ENCODE data around the gene NDUFAF2.

The NDUFAF2 gene

DNA sequence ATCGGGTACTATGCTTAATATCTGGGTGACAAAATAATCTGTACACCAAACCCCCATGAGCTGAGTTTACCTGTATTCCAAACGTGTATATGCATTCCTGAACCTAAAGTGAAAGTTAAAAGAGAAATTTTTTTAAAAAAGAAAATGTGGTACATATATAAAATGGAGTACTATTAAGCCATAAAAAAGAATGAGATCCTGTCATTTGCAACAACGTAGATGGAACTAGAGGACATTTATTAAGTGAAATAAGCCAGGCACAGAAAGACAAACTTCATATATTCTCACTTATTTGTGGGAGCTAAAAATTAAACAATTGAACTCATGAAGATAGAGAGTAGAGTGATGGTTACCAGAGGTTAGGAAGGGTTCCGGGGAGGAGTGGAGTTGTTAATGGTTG, 44.8 kb downstream of the NDUFAF2 start:
- Histone ChIP-seq H3K4me1 (ENCODE audit: low read length) (0 out of 2 replicates have a peak, but pooled peaks cover 2% of the 10 kb centered on the region), H3K27ac (ENCODE audit: low read length) (no peak overlapping the region), H3K36me3 (replicated peaks; ENCODE audit: low read depth, low read length) (peaks cover 12% of the 10 kb centered on the region), H2AFZ (ENCODE audit: low read depth, low read length) (no peak overlapping the region), H3K9me3 (ENCODE audit: insufficient read depth, low read length) (no peaks in the 10 kb centered on the region), H3K4me3 (ENCODE audit: low read length) (no peak overlapping the region), H3K27me3 (ENCODE audit: low read depth, low read length) (no peaks in the 10 kb centered on the region), H4K20me1 (ENCODE audit: insufficient read depth, low read length) (no peaks in the 10 kb centered on the region), H3K79me2 (ENCODE audit: low read length) (no peaks in the 10 kb centered on the region), H3K9ac (ENCODE audit: low read length) (no peak overlapping the region), H3K4me2 (ENCODE audit: low read length) (no peak overlapping the region)
- TF ChIP-seq EZH2phosphoT487 (IDR thresholded peaks at IDR 0.05; ENCODE audit: low read depth), result no peak

DNA sequence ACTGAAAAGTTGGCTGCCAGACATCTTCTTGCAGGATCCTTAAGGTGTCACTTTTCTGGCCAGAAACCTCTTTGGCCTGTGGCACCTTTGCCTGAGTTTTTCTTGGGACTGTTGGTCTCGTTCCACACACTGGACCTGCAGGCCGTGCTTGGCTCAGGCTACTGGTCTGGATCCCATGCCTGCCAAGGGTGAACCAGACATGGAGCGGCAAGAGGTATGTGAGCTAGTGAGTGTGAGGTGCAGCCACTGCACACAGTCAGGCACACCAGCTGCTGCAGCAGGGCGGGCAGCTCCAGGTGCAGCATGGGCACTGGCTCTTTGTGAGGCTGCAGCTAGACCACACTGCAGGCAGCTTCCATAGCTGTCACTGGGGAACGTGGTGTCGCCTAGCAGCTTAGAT, 47.9 kb downstream of the NDUFAF2 start:
- H3K79me2 ChIP-seq (ENCODE audit: low read length), result no peaks in the 10 kb centered on the region
- H3K4me2 ChIP-seq (ENCODE audit: low read length), result no peak overlapping the region
- TF ChIP-seq, protein P1, sequence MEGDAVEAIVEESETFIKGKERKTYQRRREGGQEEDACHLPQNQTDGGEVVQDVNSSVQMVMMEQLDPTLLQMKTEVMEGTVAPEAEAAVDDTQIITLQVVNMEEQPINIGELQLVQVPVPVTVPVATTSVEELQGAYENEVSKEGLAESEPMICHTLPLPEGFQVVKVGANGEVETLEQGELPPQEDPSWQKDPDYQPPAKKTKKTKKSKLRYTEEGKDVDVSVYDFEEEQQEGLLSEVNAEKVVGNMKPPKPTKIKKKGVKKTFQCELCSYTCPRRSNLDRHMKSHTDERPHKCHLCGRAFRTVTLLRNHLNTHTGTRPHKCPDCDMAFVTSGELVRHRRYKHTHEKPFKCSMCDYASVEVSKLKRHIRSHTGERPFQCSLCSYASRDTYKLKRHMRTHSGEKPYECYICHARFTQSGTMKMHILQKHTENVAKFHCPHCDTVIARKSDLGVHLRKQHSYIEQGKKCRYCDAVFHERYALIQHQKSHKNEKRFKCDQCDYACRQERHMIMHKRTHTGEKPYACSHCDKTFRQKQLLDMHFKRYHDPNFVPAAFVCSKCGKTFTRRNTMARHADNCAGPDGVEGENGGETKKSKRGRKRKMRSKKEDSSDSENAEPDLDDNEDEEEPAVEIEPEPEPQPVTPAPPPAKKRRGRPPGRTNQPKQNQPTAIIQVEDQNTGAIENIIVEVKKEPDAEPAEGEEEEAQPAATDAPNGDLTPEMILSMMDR (IDR thresholded peaks at IDR 0.05; ENCODE audit: low read depth, low read length), result no peak
- TF ChIP-seq EZH2phosphoT487 (IDR thresholded peaks at IDR 0.05; ENCODE audit: low read depth), result no peak
- H2AFZ ChIP-seq (ENCODE audit: low read depth, low read length), result no peak overlapping the region
- H4K20me1 ChIP-seq (ENCODE audit: insufficient read depth, low read length), result no peaks in the 10 kb centered on the region
- H3K9ac ChIP-seq (ENCODE audit: low read length), result no peak overlapping the region
- H3K27me3 ChIP-seq (ENCODE audit: low read depth, low read length), result no peaks in the 10 kb centered on the region
- no peaks in the 10 kb centered on the region for H3K4me1 ChIP-seq (ENCODE audit: low read length)
- H3K4me3 ChIP-seq (ENCODE audit: low read length), result no peak overlapping the region
- H3K36me3 ChIP-seq (replicated peaks; ENCODE audit: low read depth, low read length), result peaks cover 12% of the 10 kb centered on the region
- no peaks in the 10 kb centered on the region for H3K9me3 ChIP-seq (ENCODE audit: insufficient read depth, low read length)
- no peak overlapping the region for H3K27ac ChIP-seq (ENCODE audit: low read length)

DNA sequence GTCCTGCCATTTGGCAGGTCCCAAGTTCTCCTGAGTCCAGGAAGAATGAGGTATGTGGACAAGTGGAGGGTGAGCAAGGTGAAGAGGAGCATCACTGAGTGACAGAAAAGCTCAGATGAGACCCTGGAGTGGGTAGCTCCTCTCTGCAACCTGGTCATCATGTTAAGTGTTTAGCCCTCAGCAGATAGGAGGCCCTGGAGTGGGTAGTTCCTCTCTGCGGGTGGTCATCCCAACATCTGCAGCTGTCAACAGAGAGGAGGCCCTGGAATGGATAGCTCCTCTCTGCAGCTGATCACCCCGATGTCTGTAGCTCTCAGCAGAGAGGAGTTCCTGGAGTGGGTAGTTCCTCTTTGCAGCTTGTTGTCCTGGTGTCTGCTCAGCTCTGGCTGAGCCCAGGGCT, 48.4 kb downstream of the NDUFAF2 start:
- Histone ChIP-seq H3K9me3 (ENCODE audit: insufficient read depth, low read length) (no peaks in the 10 kb centered on the region), H3K79me2 (ENCODE audit: low read length) (no peaks in the 10 kb centered on the region), H3K9ac (ENCODE audit: low read length) (no peak overlapping the region), H3K4me2 (ENCODE audit: low read length) (no peak overlapping the region), H4K20me1 (ENCODE audit: insufficient read depth, low read length) (no peaks in the 10 kb centered on the region), H3K36me3 (replicated peaks; ENCODE audit: low read depth, low read length) (peaks cover 12% of the 10 kb centered on the region), H2AFZ (ENCODE audit: low read depth, low read length) (no peak overlapping the region), H3K27me3 (ENCODE audit: low read depth, low read length) (no peaks in the 10 kb centered on the region), H3K4me3 (ENCODE audit: low read length) (no peak overlapping the region), H3K4me1 (ENCODE audit: low read length) (no peaks in the 10 kb centered on the region), H3K27ac (ENCODE audit: low read length) (no peak overlapping the region)
- TF ChIP-seq EZH2phosphoT487 (IDR thresholded peaks at IDR 0.05; ENCODE audit: low read depth), result no peak
- TF ChIP-seq, protein P1 (IDR thresholded peaks at IDR 0.05; ENCODE audit: low read depth, low read length), result no peak

DNA sequence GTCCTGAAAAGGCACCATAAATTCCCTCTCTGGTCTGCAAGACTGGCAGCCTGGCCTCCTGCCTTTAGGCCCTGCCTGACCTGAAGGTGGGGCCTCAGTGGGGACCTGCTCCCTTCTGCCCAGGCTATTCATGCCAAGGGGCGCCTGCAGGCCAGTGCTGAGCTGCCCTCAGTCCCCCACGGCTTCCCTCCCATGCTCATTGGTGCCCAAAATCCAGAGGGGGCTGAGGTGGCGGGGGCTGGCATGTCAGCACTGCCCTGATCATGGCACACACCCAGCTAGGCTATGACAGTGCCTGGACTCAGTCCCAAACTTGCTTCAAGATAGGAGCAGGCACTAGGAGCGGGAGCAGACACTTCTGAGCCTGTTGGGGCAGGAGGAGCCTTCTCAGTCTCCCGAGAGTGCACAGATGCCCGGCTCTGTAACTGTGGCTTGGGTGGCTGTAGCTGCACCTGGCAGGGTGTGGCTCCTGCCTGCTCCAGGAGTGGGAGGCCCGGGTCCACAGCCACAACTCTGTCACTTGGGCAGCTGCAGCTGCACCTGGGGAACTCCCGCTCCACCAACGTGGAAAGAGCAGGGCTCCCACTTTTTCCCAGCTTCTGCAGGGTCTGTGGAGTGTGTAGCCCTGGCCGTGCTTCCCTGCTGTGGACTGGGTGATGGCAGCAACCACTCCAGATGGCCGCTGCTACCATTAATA, 49.0 kb downstream of the NDUFAF2 start:
- TF ChIP-seq, protein P1 (IDR thresholded peaks at IDR 0.05; ENCODE audit: low read depth, low read length), result no peak
- no peak for TF ChIP-seq EZH2phosphoT487 (IDR thresholded peaks at IDR 0.05; ENCODE audit: low read depth)
- Histone ChIP-seq H3K9me3 (ENCODE audit: insufficient read depth, low read length) (no peaks in the 10 kb centered on the region), H4K20me1 (ENCODE audit: insufficient read depth, low read length) (no peaks in the 10 kb centered on the region)

More for the DNA sequence above, 49.0 kb downstream of the NDUFAF2 start:
- Histone ChIP-seq H3K4me1 (ENCODE audit: low read length) (no peaks in the 10 kb centered on the region), H3K4me3 (ENCODE audit: low read length) (no peak overlapping the region), H3K27me3 (ENCODE audit: low read depth, low read length) (no peaks in the 10 kb centered on the region), H2AFZ (ENCODE audit: low read depth, low read length) (no peak overlapping the region), H3K36me3 (replicated peaks; ENCODE audit: low read depth, low read length) (peaks cover 12% of the 10 kb centered on the region), H3K79me2 (ENCODE audit: low read length) (no peaks in the 10 kb centered on the region), H3K9ac (ENCODE audit: low read length) (no peak overlapping the region), H3K4me2 (ENCODE audit: low read length) (no peak overlapping the region), H3K27ac (ENCODE audit: low read length) (no peak overlapping the region)
